ENCODE data around the gene LRSAM1.

The LRSAM1 gene

DNA sequence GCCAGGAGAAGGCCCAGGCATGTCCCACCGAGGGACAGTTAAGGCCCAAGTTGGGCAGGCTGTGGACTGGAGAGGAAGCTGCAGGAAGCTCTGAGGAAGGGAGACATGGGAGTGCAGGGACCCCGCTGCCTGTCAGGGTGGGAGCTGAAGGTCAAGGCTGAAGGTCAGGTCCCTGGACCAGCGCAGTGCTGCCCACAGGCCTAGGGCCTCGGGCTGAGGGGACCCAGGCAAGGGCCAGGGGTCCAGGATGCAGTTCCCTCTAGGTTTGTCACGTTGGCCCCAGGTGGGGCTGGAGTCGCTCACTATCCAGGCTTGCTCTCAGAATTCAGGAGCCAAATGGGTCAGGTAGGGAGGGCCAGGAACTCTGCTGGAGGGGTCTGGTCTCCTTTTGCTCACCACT, 84.1 kb downstream of the LRSAM1 start:
- no peak for DNase-seq (ENCODE audit: low read depth)

GRCh38 chr9:127535834-127536233, 84.5 kb downstream of the LRSAM1 start:
- DNase-seq (ENCODE audit: low read depth): no peak

GRCh38 chr9:127536499-127536898, 85.2 kb downstream of the LRSAM1 start:
- DNase-seq (ENCODE audit: low read depth): no peak

DNA sequence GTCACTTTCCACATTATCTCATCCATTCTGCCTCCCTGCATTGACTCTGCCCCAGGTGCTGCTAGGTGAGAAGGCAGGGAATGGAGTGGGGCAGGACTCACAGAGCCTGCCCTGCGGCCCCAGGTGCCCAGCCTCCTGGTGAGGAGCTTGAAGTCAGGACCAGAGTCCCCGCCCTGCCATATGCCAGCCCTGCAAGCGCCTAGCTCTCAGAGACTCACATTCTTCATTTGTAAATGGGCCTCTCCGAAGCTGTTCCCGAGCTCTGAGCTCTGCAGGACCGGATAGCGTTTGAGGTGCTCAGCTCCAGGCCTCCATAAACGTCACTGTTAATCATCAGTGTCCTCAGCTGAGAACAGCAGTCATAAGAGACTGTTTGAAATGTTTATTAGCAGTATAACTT, 85.7 kb downstream of the LRSAM1 start:
- DNase-seq (ENCODE audit: low read depth): no peak

DNA sequence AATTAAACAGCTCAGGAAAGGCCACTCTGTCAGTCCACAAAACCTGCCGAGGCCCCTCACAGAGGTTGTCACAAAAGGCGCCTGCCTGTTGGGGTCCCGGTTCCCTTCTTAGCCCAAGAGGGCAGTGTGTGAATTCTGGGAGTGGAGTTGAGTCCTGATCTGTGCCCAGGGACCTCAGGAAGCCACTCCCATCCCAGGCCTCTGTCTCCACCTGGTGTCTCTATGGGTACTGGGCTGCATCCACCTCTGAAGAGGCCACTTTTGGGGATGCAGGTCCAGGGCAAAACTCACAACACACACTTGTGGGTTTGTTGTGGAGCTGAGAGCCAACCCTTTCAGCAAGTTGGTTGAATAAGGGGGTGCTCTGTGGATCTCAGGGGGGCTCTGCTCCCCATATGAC, 86.5 kb downstream of the LRSAM1 start:
- DNase-seq (ENCODE audit: low read depth): no peak

- DNase-seq (ENCODE audit: low read depth): no peak
These were observed 87.5 kb downstream of the LRSAM1 start for GRCh38 chr9:127538849-127539258.

DNA sequence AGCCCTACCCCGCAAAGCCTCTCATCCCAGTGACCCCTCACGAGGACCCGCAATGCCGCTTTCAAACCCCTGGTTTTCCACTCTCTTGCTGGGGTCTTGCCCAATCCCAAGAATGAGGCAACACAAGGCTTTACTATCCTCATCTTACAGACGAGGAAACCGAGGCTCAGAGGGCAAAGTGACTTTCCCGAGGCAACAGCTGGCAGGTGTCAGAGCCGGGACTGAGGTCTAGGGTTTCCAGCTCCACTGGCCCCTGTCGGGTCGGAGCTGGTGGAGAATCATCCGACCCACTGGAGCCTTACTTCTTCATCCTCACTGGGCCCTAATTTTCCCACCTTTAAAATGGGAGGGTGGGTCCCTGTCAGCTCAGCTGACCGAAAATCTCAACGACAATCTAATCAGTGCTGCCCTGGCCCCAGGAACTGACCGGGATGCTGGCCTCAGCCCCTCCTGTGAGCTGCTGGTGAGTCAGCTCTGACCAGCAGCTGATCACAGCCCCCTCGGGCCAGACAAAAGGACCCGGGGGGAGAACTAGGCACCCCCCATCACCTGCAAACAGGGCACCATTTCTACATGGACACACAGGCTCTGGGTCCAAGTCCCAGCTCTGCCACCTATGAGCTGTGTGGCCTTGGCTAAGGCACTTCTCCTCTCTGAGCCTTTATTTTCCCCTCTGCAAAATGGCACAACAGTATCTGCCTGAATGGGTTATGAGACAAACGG, 88.1 kb downstream of the LRSAM1 start:
- DNase-seq (ENCODE audit: low read depth): no peak

- DNase-seq (ENCODE audit: low read depth): no peak
These were observed 88.8 kb downstream of the LRSAM1 start for GRCh38 chr9:127539982-127540663.

DNA sequence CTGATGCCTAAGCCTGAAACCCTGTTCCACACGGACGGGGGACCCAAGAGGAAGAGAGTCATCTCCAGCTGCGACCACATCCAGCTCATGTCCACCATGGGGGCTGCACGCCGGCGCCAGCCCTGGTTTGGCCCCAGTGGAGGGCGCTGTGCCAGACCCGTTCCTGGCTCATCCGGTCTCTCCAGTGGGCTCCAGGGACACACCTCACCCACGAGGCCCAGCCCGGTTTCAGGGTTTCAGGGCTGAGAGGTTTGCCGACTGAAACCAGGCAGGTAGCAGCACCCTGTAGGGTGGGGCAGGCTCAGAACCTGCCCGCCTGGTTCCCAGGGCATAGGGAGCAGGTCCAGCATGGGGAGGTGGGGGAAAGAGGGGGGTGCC, 89.3 kb downstream of the LRSAM1 start:
- DNase-seq (ENCODE audit: low read depth): no peak

DNA sequence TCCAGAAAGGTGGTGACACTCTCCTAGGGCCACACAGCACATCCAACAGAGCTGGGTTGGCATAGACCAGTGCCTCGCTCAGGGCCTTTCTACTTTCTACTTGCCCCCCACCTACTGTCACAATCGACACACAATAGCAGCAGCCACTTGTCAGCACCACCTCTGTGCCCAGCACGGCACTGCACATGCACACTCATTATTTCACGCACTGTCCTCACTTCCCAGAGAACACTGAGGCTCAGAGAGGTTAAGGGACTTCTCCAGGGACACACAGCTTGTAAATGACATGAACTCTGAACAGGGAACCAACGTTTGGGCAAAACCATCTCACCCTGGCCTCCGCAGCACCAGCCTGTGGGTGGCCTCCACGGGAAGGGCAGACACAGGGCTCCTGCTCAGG, 89.9 kb downstream of the LRSAM1 start:
- DNase-seq (ENCODE audit: low read depth): no peak

GRCh38 chr9:127541865-127542264, 90.6 kb downstream of the LRSAM1 start:
- DNase-seq (ENCODE audit: low read depth): no peak

DNA sequence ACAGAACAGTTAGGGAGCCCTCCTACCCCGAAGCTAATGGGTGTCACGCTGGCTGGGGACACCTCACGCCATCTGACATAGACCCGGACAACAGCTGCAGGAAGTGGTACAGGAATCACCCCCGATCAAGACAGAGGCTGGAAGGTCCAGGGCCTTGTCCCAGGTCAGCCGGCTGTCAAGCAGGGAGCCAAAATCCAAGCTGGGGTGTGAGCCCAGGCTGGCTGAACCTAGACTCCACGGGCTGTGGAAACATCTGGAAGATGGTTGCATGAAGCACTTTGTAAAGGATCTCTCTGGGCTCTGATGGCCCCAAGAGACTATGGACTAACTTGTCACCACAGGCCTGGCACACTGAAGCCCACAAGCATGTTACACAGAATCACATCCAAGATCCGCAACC, 91.9 kb downstream of the LRSAM1 start:
- DNase-seq (ENCODE audit: low read depth): no peak

DNA sequence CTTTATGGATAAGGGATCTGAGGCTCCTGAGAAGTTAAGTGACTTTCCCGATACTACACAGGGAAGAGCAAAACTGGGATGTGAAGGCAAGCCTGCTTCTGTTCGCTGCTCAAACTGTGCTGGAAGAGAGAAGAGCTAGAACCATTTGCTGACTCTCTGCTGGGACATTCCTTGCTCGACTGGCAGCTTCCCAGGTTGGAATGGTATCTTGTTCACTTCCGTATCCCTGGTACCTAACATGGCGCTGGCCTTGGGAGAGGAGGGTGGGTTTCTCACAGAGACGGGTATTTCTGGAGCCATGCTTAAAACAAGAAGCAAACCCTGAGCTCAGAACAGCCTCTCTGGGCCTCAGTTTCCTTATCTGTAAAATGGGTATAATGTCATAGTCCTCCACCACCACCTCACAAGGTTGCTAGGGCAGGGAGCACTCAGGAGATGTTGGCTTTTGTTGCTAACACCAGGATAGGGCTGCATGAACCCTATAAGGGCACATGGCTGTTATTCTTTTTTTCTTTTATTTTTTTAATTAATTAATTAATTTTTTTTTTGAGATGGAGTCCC, 92.7 kb downstream of the LRSAM1 start:
- DNase-seq (ENCODE audit: low read depth): no peak

GRCh38 chr9:127545196-127546124, 94.2 kb downstream of the LRSAM1 start:
- no peak for DNase-seq (ENCODE audit: low read depth)

GRCh38 chr9:127546125-127546832, 95.0 kb downstream of the LRSAM1 start:
- no peak for DNase-seq (ENCODE audit: low read depth)

DNA sequence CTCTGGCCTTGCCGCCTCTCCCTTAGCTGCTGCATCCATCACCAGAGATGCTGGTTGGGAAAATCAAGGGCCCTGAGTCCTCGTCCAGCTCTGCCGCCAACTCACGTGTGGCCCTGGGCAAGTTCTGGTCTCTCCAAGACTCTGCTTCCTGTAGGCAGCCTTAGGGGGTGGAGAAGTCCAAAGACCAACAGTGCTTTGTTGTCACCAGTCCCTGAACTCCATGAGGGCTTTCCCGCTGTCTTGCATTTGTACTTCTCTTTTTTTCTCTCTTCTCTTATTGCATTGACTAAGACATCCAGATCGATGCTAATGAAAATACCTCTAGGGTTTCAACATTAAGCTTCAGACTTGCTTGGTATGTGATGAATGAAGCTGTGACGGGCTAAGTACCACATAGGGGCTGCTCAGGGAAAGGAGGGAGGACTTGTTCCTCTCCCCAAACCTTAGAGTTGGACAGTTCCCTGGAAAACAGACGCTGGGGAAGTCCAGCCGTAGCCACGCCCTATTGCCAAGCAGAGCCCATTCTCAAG, 97.1 kb downstream of the LRSAM1 start:
- DNase-seq (ENCODE audit: low read depth): no peak

DNA sequence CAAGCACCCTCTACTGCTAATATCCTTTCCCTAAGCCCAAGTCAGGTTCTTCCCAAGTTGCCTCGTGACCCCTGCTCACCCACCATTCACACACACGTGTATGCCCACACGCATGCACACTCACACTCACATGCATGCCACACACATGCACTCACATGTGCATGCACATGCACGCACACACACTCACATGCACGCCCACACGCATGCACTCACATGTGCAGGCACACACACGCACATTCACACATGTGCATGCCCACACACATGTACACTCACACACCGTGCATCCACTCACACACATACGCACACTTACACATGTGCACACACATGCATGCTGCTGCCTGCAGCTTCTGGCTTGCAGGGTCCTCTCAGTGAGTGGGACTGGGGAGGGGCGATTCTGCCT, 97.9 kb downstream of the LRSAM1 start:
- DNase-seq (ENCODE audit: low read depth): no peak

GRCh38 chr9:127549751-127550150, 98.4 kb downstream of the LRSAM1 start:
- DNase-seq (ENCODE audit: low read depth): no peak

- DNase-seq (ENCODE audit: low read depth): no peak
These were observed 99.0 kb downstream of the LRSAM1 start for GRCh38 chr9:127550282-127550681.

DNA sequence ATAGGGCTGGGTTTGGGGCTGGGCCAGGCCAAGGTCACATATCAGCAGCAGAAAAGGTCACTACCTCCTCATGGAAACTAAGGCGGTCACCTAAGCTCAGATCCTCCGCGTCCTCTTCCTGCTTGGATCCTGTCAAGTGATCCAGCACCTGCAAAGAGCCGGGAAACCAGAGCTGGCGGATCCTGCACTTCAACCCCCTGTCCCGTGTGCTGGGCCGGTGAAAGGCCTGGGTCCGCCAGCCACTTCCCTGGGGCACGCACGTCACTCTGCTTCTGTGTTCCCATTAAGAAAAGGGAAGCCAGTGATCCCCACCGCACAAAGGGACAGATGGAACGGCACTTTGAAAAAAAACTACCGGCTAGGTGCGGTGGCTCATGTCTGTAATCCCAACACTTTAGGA, 99.4 kb downstream of the LRSAM1 start:
- DNase-seq (ENCODE audit: low read depth): no peak

Measured in T follicular helper cell (primary cell).